ENCODE results near the gene BCAT1. TPM values are rescaled to one million over a fixed set of nuclear protein-coding genes. Genes with fewer than 3 reads are reported as not detected.

BCAT1 gene
- total and polyA plus RNA-seq, 2 donors (not counting 1 experiment from before 2014, with no cell fraction given) = 0.33 to 9.6 TPM

DNA sequence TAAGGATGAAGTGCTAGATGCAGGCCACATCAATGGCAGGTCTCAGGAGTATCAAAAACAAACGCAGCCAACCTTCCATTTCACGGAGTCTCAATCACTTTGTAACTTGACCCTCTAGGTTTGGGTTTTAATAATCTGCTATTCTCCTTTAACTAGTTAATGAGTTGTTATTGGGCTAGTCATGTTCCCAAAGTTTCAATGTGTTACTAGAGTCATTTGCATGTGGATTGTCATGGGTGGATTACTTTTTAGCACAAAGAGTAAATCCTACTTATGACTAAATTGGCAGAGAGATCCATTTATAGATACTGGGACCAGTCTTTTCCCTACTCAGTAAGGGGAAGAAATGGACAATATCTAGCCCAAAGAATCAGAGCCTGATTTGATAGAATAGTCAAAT, 151.0 kb downstream of the BCAT1 start:
- no peaks in the 10 kb centered on the region for H4K20me1 ChIP-seq (ENCODE audit: control insufficient read depth, insufficient read depth, low read length, poor library complexity, severe bottlenecking)
- peak overlapping the region; percentile 32 for H3K4me2 ChIP-seq (replicated peaks; ENCODE audit: low read depth, low read length, poor library complexity, severe bottlenecking)
- Mint-ChIP-seq H3K4me1 (peaks cover 38% of the 10 kb centered on the region), H3K9me3 (ENCODE audit: insufficient read depth) (no peaks in the 10 kb centered on the region), H3K27ac (peak overlapping the region; percentile 79), H3K27me3 (no peaks in the 10 kb centered on the region), H3K4me3 (peak overlapping the region; percentile 9)
- no peaks in the 10 kb centered on the region for H3K79me2 ChIP-seq (ENCODE audit: control insufficient read depth, insufficient read depth, low read length)
- no peak for ATAC-seq (ENCODE audit: low read depth)
- H3K27me3 ChIP-seq (replicated peaks in 1 of 4; ENCODE audit: control extremely low read depth in 1 of 4, control insufficient read depth in 3 of 4, insufficient read depth in 4 of 4, low read length in 3 of 4) = no peaks in the 10 kb centered on the region
- peak overlapping the region; percentile 71 to 87 for H3K27ac ChIP-seq (ENCODE audit: low read length in 2 of 2)
- intact Hi-C loops (cut with micrococcal nuclease) = loop anchor here (1.0 kb wide), 1 partner anchor 16 kb away; no protein-coding TSS in a partner anchor
- ChIA-PET CTCF (no interaction called here), POLR2A (no interaction called here)
- peaks cover 27 to 31% of the 10 kb centered on the region in 2 donors for H3K4me1 ChIP-seq (ENCODE audit: control insufficient read depth in 2 of 2, insufficient read depth in 2 of 2, low read length in 2 of 2)
- H3K36me3 ChIP-seq (replicated peaks in 1 of 2; ENCODE audit: control extremely low read depth in 1 of 2, control insufficient read depth in 1 of 2, extremely low read depth in 1 of 2, insufficient read depth in 2 of 2, low read length in 1 of 2) = no peaks in the 10 kb centered on the region
- no peak for TF ChIP-seq CTCF (IDR thresholded peaks at IDR 0.05)
- TF ChIP-seq EZH2 (IDR thresholded peaks at IDR 0.05; ENCODE audit: borderline replicate concordance, insufficient read depth, low read depth, low read length, poor library complexity, severe bottlenecking) = no peak
- no CpG with 5 or more reads among the region's 2 CpGs for WGBS (ENCODE audit: insufficient coverage)
- no peak overlapping the region for H3K4me3 ChIP-seq (ENCODE audit: control extremely low read depth in 1 of 5, extremely low read depth in 1 of 5, insufficient read depth in 1 of 5, low read depth in 2 of 5, low read length in 4 of 5)
- no peak for DNase-seq
- peaks cover 0 to 5% (median 2%) of the 10 kb centered on the region in 3 donors for H3K9me3 ChIP-seq (ENCODE audit: control extremely low read depth in 1 of 3, control insufficient read depth in 2 of 3, insufficient read depth in 1 of 3, low read length in 2 of 3)
- H3K9ac ChIP-seq (ENCODE audit: low read length) = peak overlapping the region; percentile 1
- H2AFZ ChIP-seq (ENCODE audit: insufficient read depth, low read depth, low read length, poor library complexity, severe bottlenecking) = peak overlapping the region; percentile 63

DNA sequence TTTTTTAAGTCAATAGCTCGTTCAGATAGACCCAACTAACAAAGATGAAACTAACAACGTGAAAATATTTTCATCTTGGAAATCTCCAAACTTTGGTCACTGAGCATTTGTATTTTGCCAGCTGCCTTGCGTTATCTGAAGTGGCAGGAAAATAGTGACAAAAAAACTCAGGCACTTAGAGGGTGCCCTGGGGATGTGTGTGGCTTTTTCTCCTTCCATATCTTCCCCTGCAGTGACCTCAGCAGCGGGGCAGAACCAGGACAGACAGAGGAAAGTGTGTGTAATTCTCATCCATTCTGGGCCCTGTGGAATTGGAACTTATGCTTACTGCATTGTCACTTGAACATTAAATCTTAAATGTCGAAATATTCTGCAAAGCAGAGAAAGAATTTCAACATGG, 152.0 kb downstream of the BCAT1 start:
- Mint-ChIP-seq H3K9me3 (ENCODE audit: insufficient read depth) (no peaks in the 10 kb centered on the region), H3K27ac (peak overlapping the region; percentile 17), H3K4me3 (peak overlapping the region; percentile 9), H3K27me3 (no peaks in the 10 kb centered on the region), H3K4me1 (peaks cover 37% of the 10 kb centered on the region)
- H3K4me1 ChIP-seq (ENCODE audit: control insufficient read depth in 2 of 2, insufficient read depth in 2 of 2, low read length in 2 of 2) = peaks cover 27 to 30% of the 10 kb centered on the region in 2 donors
- no peaks in the 10 kb centered on the region for H4K20me1 ChIP-seq (ENCODE audit: control insufficient read depth, insufficient read depth, low read length, poor library complexity, severe bottlenecking)
- H3K9ac ChIP-seq (ENCODE audit: low read length) = no peak overlapping the region
- no peak overlapping the region for H3K4me3 ChIP-seq (ENCODE audit: control extremely low read depth in 1 of 5, extremely low read depth in 1 of 5, insufficient read depth in 1 of 5, low read depth in 2 of 5, low read length in 4 of 5)
- DNase-seq (no peak), ATAC-seq (ENCODE audit: low read depth) (no peak)
- H3K36me3 ChIP-seq (replicated peaks in 1 of 2; ENCODE audit: control extremely low read depth in 1 of 2, control insufficient read depth in 1 of 2, extremely low read depth in 1 of 2, insufficient read depth in 2 of 2, low read length in 1 of 2) = no peaks in the 10 kb centered on the region
- H3K4me2 ChIP-seq (replicated peaks; ENCODE audit: low read depth, low read length, poor library complexity, severe bottlenecking) = no peak overlapping the region
- intact Hi-C loops (cut with micrococcal nuclease) = no loop called here
- H2AFZ ChIP-seq (ENCODE audit: insufficient read depth, low read depth, low read length, poor library complexity, severe bottlenecking) = peak overlapping the region; percentile 57
- no peaks in the 10 kb centered on the region for H3K27me3 ChIP-seq (replicated peaks in 1 of 4; ENCODE audit: control extremely low read depth in 1 of 4, control insufficient read depth in 3 of 4, insufficient read depth in 4 of 4, low read length in 3 of 4)
- POLR2A ChIA-PET = no interaction called here
- H3K27ac ChIP-seq (ENCODE audit: low read length in 2 of 2) = no peak overlapping the region
- CTCF ChIA-PET = interaction anchor here (1.1 to 3.4 kb wide), 3 partner anchors 14 to 38 kb away, joined by 3 to 14 read pairs (median 4); no protein-coding TSS in a partner anchor
- no peak for TF ChIP-seq EZH2 (IDR thresholded peaks at IDR 0.05; ENCODE audit: borderline replicate concordance, insufficient read depth, low read depth, low read length, poor library complexity, severe bottlenecking)
- no peak for TF ChIP-seq CTCF (IDR thresholded peaks at IDR 0.05)
- WGBS (ENCODE audit: insufficient coverage) = no CpG with 5 or more reads among the region's 5 CpGs
- no peaks in the 10 kb centered on the region for H3K79me2 ChIP-seq (ENCODE audit: control insufficient read depth, insufficient read depth, low read length)
- H3K9me3 ChIP-seq (ENCODE audit: control extremely low read depth in 1 of 3, control insufficient read depth in 2 of 3, insufficient read depth in 1 of 3, low read length in 2 of 3) = no peaks in the 10 kb centered on the region

All from B cell (primary cell).